Dedifferentiated amniotic fluid mesenchymal stem cell (primary cell): ENCODE measurements around the gene ACSF3.
"Not testable (repeated sequence)": the region's sequence is repeated elsewhere in the genome, so short reads cannot be mapped to it uniquely, and the experiment has no call there.

Experiments
- DNase-seq: peaks from one replicate; pipeline ENCODE4 v3.0.0-alpha.2; 2016; ENCODE audit errors: extremely low spot score

The ACSF3 gene

GRCh38 chr16:89055894-89056555 is 37.6 kb upstream of the ACSF3 start:
- DNase-seq: no peak

DNA sequence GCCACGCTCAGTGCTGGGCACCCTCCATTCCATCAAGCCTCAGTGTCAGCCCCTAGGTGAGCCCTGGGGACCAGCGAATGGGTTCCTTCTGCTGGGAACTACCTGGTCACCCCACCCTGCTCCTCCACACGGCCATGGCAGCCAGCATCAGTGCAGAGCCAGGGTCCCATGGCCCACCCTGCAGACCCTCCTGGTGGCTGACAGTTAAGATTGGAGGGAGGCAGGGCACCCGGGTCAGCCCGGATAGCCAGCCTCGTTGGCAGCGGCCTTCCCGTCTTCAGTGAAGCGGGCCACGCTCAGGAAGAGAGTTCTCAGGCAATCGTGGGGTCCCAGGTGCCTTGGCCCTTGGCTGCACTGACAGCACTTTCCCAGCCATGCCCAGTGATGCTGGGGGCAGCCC is 37.1 kb upstream of the ACSF3 start:
- DNase-seq: no peak

DNA sequence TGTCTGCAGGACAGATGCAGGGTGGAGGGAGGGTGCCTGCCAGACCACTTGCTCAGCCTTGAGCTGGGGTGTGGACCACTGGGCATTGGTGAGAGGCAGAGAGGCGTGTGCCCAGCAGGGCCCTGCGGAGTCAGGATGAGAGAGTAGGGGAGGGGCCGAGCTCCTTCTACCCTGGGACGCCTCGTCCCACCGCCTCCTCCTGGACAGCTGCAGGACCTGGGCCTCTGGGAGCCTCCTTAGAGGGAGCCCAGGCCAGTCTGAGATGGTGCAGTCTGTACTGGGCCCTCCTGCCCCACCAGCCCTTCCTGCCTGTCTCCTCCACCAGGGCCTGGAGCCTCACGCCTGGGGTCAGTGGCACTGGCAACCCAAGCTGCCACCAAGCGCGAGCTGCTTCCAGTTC is 35.9 kb upstream of the ACSF3 start:
- no peak for DNase-seq

GRCh38 chr16:89058812-89059211 is 34.8 kb upstream of the ACSF3 start:
- DNase-seq: no peak

DNA sequence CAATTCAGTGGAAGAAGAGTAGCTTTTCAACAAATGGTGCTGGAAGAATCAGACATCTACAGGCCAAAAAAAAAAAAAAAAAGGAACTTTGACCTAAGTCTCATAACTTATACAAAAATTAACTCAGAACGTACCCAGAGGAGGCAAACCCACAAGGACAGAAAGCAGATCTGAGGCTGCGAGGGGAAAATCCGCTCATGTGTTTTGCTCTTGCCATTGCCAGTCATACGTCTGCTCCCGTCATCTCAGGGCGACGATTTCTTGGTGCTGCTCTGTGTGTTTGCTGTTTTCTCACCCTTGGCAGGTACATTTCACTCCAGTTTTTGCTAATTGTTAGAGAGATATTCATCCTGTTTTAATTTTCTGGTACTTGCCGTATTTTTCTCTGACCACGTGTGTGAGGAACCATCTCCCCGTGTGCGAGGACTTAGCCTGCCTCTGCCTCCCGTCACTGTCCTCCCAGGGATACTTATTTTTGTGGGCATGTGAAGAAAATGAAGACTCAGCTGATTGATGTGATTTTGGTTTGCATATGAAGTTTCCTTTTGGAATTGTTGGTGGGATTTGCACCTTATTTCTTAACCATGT is 33.4 kb upstream of the ACSF3 start:
- no peak for DNase-seq

GRCh38 chr16:89061086-89061485 is 32.6 kb upstream of the ACSF3 start:
- no peak for DNase-seq

- DNase-seq: no peak
Measured at GRCh38 chr16:89061590-89062380, 31.9 kb upstream of the ACSF3 start.

- no peak for DNase-seq
Measured at GRCh38 chr16:89062389-89063345, 31.0 kb upstream of the ACSF3 start.

DNA sequence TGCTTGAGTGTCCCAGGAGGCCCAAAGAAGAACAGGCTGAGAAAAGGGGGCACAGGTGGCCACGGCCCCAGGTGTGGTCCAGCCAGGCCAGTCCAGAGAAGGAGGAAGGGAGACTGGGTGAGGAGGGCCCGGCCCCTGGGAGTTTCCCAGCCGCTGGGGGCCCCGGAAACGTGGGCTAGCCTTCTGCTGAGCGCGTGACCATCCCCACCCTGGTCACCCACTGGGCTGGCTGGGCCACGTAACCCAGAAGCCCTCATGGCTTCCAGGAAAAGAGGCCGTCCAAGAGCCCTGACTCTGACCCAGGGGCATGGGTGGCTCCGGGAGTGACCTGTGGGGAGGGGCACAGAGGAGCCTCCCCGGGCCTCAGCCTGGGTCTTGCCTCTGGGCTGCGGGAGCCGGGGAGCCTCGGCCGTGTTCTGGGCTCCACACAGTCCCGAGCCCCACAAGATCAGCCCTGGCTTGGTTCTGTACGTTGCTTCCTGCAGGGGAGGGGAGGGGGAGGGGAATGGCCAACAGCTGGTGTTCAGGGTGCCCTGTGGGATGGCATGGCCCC is 29.8 kb upstream of the ACSF3 start:
- no peak for DNase-seq

DNA sequence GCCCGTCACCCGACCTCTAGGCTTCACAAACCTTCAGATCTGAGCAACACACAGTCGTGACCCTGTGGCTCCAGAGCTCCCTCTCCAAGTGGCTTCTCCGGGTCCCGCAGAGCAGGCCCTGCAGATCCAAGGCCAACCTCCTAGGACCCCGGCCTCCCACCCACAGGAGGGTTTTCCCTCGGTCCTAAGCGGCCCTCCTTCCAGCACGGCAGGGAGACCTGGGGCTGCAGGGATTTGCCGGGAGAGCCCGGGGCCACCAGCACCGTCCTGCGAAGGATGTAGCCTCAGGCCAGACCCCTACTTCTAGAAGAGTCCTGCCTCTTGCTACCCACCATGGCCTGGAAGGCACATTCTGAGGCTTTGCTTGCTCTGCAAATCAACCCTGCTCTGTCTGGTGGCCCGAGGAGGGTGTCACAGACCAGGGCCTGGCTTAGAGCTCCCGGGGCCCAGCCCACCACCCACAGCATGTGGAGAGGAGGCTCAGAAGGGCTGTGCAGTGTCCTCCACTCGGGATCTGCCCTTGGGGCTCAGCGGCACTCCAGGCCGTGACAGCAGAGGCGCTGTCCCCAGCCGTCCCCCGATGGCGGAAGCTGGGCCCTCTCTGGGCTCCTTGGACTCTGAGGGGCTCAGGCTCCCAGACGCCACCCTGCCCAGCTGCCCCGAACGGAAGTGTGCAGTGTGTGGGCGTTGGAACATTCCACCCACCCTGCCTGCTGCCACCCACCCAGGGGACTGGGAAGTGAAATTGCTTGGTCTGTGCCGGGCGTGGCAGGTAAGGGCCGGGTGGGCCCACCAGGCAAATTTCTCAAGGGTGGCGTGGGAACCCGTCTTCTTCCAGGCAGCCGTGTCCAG is 28.8 kb upstream of the ACSF3 start:
- DNase-seq: no peak

- DNase-seq: no peak
Measured at GRCh38 chr16:89065458-89065822, 28.2 kb upstream of the ACSF3 start.

DNA sequence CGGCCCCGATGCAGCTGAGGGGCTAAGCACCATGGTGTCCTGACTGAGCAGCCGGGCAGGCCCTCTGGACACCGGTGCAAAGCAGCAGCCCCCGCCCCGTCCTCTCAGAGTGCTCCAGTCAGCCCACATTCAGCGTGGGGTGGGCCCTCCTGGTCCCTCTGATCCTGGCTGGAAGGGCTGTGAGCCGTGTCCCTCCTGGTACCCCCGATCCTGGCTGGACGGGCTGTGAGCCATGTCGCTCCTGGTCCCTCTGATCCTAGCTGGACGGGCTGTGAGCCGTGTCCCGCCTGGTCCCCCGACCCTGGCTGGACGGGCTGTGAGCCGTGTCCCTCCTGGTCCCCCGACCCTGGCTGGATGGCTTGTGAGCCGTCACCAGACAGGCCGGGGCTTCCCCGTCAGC is 26.9 kb upstream of the ACSF3 start:
- no peak for DNase-seq

GRCh38 chr16:89067677-89068443 is 25.8 kb upstream of the ACSF3 start:
- DNase-seq: no peak

DNA sequence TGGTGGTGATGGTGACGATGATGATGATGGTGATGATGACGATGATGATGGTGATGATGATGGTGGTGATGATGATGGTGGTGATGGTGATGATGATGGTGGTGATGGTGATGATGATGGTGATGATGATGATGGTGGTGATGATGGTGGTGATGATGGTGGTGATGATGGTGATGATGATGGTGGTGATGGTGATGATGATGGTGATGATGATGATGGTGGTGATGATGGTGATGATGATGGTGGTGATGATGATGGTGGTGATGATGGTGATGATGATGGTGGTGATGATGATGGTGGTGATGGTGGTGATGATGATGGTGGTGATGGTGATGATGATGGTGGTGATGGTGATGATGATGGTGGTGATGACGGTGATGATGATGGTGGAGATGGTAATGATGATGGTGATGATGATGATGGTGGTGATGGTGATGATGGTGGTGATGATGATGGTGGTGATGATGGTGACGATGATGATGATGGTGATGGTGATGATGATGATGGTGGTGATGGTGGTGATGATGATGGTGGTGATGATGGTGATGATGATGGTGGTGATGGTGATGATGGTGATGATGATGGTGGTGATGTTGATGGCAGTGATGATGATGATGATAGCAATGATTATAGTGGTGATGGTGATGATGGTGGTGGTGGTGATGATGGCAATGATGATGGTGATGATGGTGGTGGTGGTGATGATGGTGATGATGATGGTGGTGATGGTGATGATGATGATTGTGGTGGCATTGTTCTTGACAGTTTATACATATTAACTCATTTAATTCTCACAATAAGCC is 24.6 kb upstream of the ACSF3 start:
- not testable (repeated sequence) for DNase-seq

- DNase-seq: no peak
Measured at GRCh38 chr16:89069920-89070319, 23.7 kb upstream of the ACSF3 start.

- DNase-seq: no peak
Measured at GRCh38 chr16:89070590-89070989, 23.1 kb upstream of the ACSF3 start.

- peak; percentile 67 for DNase-seq
Measured at GRCh38 chr16:89071686-89072547, 21.7 kb upstream of the ACSF3 start.

- no peak for DNase-seq
Measured at GRCh38 chr16:89072548-89073130, 21.0 kb upstream of the ACSF3 start.
